HCT116 (cell line): Measurements from ENCODE around the gene ABCF3. TPM values are rescaled to one million over a fixed set of nuclear protein-coding genes. Genes with fewer than 3 reads are reported as not detected.

ENCODE experiments used
- ATAC-seq: fragments of 200-7000 bp; cut with Tn5 transposase; 2 replicates; pipeline ENCODE4 v1.9.1; 2020; ENCODE audit warnings: mild to moderate bottlenecking, moderate library complexity
- BruUV-seq: library from RNA; stranded (reverse); fragments of 400-500 nt; replicated peaks from 2 replicates; lab custom pipeline; 2021; lab: Mats Ljungman, UMichigan
- CTCF ChIA-PET: fragments of 300-600 bp; sonication (Branson Sonifier 250); formaldehyde crosslinking; loops from one replicate; lab custom pipeline; 2021; ENCODE audit warnings: antibody characterized with exemption; lab: Charles Lee
- POLR2A ChIA-PET: fragments of 300-600, 350-600 bp; sonication (Branson Sonifier 250); formaldehyde crosslinking; loops from one replicate; lab custom pipeline; 2021; ENCODE audit warnings: antibody characterized with exemption; lab: Charles Lee
- RAD21 ChIA-PET, 2 experiments: fragments of 300-600 bp; sonication (Branson Sonifier 250); formaldehyde crosslinking; loops; one replicate each; lab custom pipeline; 2023; ENCODE audit warnings: low total read pairs in 2 of 2; ENCODE audit not compliant: uncharacterized antibody in 2 of 2, unreplicated experiment in 2 of 2, low non-redundant PET in 1 of 2; lab: Charles Lee
- DNase-seq: peaks from one replicate; pipeline ENCODE4 v3.0.0-alpha.2; 2010; ENCODE audit warnings: low read depth, low spot score
- H2AFZ ChIP-seq: fragments of 200-600 bp; shearing (Covaris generic), sonication (generic); 2 replicates; pipeline ENCODE4 v1.6.1; 2017; ENCODE audit warnings: low read depth, mixed run types, mixed read lengths, antibody characterized with exemption, low read length; ENCODE audit not compliant: poor library complexity, severe bottlenecking
- H3K27ac ChIP-seq: 2 replicates; pipeline ENCODE4 v1.5.1; 2012; ENCODE audit warnings: low read depth, low read length
- H3K27me3 ChIP-seq: fragments of 200-600 bp; sonication (generic); 2 replicates; pipeline ENCODE4 v1.6.1; 2016; ENCODE audit warnings: mixed run types, low read length, mixed read lengths; ENCODE audit not compliant: insufficient read depth
- H3K36me3 ChIP-seq, 2 experiments: fragments of 200-500 bp in 1 of 2; fragments of 200-600 bp in 1 of 2; sonication (Bioruptor generic) in 1 of 2; sonication (generic) in 1 of 2; 2 replicates each; pipeline versions ENCODE4 v1.5.1 to v1.6.1; 2014 to 2016; ENCODE audit warnings: low read length in 2 of 2, inconsistent platforms in 1 of 2, mixed read lengths in 1 of 2, mixed run types in 1 of 2; ENCODE audit not compliant: insufficient read depth in 2 of 2, control insufficient read depth in 1 of 2
- H3K4me1 ChIP-seq, 2 experiments: fragments of 200-600 bp in 1 of 2; sonication (generic) in 1 of 2; 2 replicates each; pipeline versions ENCODE4 v1.5.1 to v1.6.1; 2012 to 2017; ENCODE audit warnings: low read length in 2 of 2, inconsistent platforms in 1 of 2, mild to moderate bottlenecking in 1 of 2, mixed read lengths in 1 of 2, mixed run types in 1 of 2, moderate library complexity in 1 of 2; ENCODE audit not compliant: insufficient read depth in 2 of 2, control insufficient read depth in 1 of 2
- H3K4me2 ChIP-seq: fragments of 200-600 bp; sonication (generic); 2 replicates; pipeline ENCODE4 v1.6.1; 2017; ENCODE audit warnings: mixed run types, low read length, mixed read lengths
- H3K4me3 ChIP-seq, 2 experiments: fragments of 200-600 bp in 1 of 2; sonication (generic) in 1 of 2; replicated peaks in 1 of 2; 2 replicates each; pipeline ENCODE4 v1.5.1; 2011 to 2016; ENCODE audit warnings: low read length in 2 of 2, control low read depth in 1 of 2, low read depth in 1 of 2, mild to moderate bottlenecking in 1 of 2, mixed read lengths in 1 of 2, mixed run types in 1 of 2
- H3K79me2 ChIP-seq: fragments of 200-600 bp; sonication (generic); 2 replicates; pipeline ENCODE4 v1.6.1; 2017; ENCODE audit warnings: mild to moderate bottlenecking, mixed run types, low read length, moderate library complexity, mixed read lengths; ENCODE audit not compliant: insufficient read depth
- H3K9ac ChIP-seq: fragments of 200-600 bp; sonication (generic); 2 replicates; pipeline ENCODE4 v1.6.1; 2016; ENCODE audit warnings: low read length, mixed read lengths
- H3K9me2 ChIP-seq: fragments of 200-600 bp; sonication (generic), shearing (Covaris generic); 2 replicates; pipeline ENCODE4 v1.6.1; 2017; ENCODE audit warnings: mixed run types, mild to moderate bottlenecking, moderate library complexity; ENCODE audit not compliant: insufficient read depth
- H3K9me3 ChIP-seq, 2 experiments: fragments of 200-500 bp in 1 of 2; fragments of 200-600 bp in 1 of 2; sonication (Bioruptor generic) in 1 of 2; sonication (generic) in 1 of 2; 2 replicates each; pipeline ENCODE4 v1.6.1; 2014 to 2017; ENCODE audit warnings: low read length in 2 of 2, mixed read lengths in 2 of 2, inconsistent platforms in 1 of 2, low read depth in 1 of 2, mild to moderate bottlenecking in 1 of 2, mixed run types in 1 of 2, moderate library complexity in 1 of 2; ENCODE audit not compliant: control insufficient read depth in 1 of 2, insufficient read depth in 1 of 2
- H4K20me1 ChIP-seq: fragments of 200-600 bp; sonication (generic), shearing (Covaris generic); 2 replicates; pipeline ENCODE4 v1.6.1; 2017; ENCODE audit warnings: mixed run types, mild to moderate bottlenecking, moderate library complexity; ENCODE audit not compliant: insufficient read depth
- EGR1 ChIP-seq: IDR thresholded peaks from 2 replicates; pipeline ENCODE4 v1.6.1; 2012; ENCODE audit warnings: low read depth
- REST ChIP-seq: IDR thresholded peaks from 2 replicates; pipeline ENCODE4 v1.6.1; 2012; ENCODE audit warnings: low read depth
- SP1 ChIP-seq: IDR thresholded peaks from 2 replicates; pipeline ENCODE4 v1.6.1; 2012; ENCODE audit warnings: low read depth
- TCF7L2 ChIP-seq: IDR thresholded peaks from 2 replicates; pipeline ENCODE4 v1.7.0; 2011; ENCODE audit warnings: borderline replicate concordance, inconsistent platforms; ENCODE audit not compliant: insufficient read depth, insufficient read length; ENCODE audit errors: extremely low read depth
- YY1 ChIP-seq: IDR thresholded peaks from 2 replicates; pipeline ENCODE4 v1.6.1; 2011; ENCODE audit warnings: low read length, low read depth, moderate library complexity, mild to moderate bottlenecking; ENCODE audit not compliant: insufficient replicate concordance; ENCODE audit errors: extremely low read depth
- intact Hi-C: fragments of 100-400 bp; cut with micrococcal nuclease; formaldehyde crosslinking; loops from 2 replicates; pipeline ENCODE4 v1.10.0; 2022
- total RNA-seq: library from RNA; stranded (reverse); gene quantifications from one replicate; pipeline ENCODE4 v1.2.1, GENCODE V29; 2021; ENCODE audit not compliant: unreplicated experiment
- TF ChIP-seq, protein P1 (sequence below): IDR thresholded peaks from 2 replicates; pipeline ENCODE4 v1.6.1; 2011; ENCODE audit warnings: mild to moderate bottlenecking, low read length, moderate library complexity; ENCODE audit not compliant: insufficient replicate concordance; ENCODE audit errors: extremely low read depth
- TF ChIP-seq, protein P2 (sequence below): IDR thresholded peaks from 2 replicates; pipeline ENCODE4 v1.6.1; 2012

Gene ABCF3
- total RNA-seq, 1 experiment from 2014 or later: 74.6 TPM

- TF ChIP-seq YY1: no peak
- no peak for TF ChIP-seq TCF7L2
- TF ChIP-seq, protein P1, sequence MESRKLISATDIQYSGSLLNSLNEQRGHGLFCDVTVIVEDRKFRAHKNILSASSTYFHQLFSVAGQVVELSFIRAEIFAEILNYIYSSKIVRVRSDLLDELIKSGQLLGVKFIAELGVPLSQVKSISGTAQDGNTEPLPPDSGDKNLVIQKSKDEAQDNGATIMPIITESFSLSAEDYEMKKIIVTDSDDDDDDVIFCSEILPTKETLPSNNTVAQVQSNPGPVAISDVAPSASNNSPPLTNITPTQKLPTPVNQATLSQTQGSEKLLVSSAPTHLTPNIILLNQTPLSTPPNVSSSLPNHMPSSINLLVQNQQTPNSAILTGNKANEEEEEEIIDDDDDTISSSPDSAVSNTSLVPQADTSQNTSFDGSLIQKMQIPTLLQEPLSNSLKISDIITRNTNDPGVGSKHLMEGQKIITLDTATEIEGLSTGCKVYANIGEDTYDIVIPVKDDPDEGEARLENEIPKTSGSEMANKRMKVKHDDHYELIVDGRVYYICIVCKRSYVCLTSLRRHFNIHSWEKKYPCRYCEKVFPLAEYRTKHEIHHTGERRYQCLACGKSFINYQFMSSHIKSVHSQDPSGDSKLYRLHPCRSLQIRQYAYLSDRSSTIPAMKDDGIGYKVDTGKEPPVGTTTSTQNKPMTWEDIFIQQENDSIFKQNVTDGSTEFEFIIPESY: no peak
- no peak for TF ChIP-seq REST
These were observed 5.8 kb upstream of the ABCF3 start (continued) for GRCh38 chr3:184180165-184180564.

- ATAC-seq (no peak), DNase-seq (no peak)
- Histone ChIP-seq H2AFZ (no peak overlapping the region), H3K4me2 (no peak overlapping the region), H4K20me1 (no peaks in the 10 kb centered on the region), H3K79me2 (peaks cover 38% of the 10 kb centered on the region), H3K9me3 (no peaks in the 10 kb centered on the region), H3K4me1 (peaks cover 10 to 23% of the 10 kb centered on the region in 2 experiments), H3K4me3 (no peak overlapping the region), H3K27ac (no peak overlapping the region), H3K9ac (no peak overlapping the region), H3K36me3 (peaks cover 52 to 74% of the 10 kb centered on the region in 2 experiments), H3K9me2 (no peaks in the 10 kb centered on the region), H3K27me3 (no peaks in the 10 kb centered on the region)
- POLR2A ChIA-PET: interaction anchor here (2.0 kb wide), 1 partner anchor 47 kb away, joined by 4 read pairs; the partner anchor contains the start of gene EIF2B5
- RAD21 ChIA-PET: no interaction called here
- intact Hi-C loops: no loop called here
- BruUV-seq: no TSS peak
- TF ChIP-seq, protein P2, sequence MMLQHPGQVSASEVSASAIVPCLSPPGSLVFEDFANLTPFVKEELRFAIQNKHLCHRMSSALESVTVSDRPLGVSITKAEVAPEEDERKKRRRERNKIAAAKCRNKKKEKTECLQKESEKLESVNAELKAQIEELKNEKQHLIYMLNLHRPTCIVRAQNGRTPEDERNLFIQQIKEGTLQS: no peak
- TF ChIP-seq EGR1 (no peak), SP1 (no peak), YY1 (no peak)
- CTCF ChIA-PET: no interaction called here
These were observed 4.4 kb upstream of the ABCF3 start for GRCh38 chr3:184181596-184181995.
